Stimulated activated naive CD4-positive, alpha-beta T cell (primary cell): ENCODE results near the gene COPG2.

Experiments used
- DNase-seq, 6 experiments: peaks; one replicate each; lab custom pipeline; 2025; lab: John Stamatoyannopoulos, UW

Gene COPG2

GRCh38 chr7:130500463-130500862, 168.1 kb downstream of the COPG2 start:
- no peak for DNase-seq

- DNase-seq, result no peak
Measured at GRCh38 chr7:130494431-130494858, 174.1 kb downstream of the COPG2 start.

GRCh38 chr7:130493275-130493873, 175.2 kb downstream of the COPG2 start:
- no peak for DNase-seq

GRCh38 chr7:130492523-130493274, 175.8 kb downstream of the COPG2 start:
- peak in 1 of 6 experiments; percentile 5 for DNase-seq

DNA sequence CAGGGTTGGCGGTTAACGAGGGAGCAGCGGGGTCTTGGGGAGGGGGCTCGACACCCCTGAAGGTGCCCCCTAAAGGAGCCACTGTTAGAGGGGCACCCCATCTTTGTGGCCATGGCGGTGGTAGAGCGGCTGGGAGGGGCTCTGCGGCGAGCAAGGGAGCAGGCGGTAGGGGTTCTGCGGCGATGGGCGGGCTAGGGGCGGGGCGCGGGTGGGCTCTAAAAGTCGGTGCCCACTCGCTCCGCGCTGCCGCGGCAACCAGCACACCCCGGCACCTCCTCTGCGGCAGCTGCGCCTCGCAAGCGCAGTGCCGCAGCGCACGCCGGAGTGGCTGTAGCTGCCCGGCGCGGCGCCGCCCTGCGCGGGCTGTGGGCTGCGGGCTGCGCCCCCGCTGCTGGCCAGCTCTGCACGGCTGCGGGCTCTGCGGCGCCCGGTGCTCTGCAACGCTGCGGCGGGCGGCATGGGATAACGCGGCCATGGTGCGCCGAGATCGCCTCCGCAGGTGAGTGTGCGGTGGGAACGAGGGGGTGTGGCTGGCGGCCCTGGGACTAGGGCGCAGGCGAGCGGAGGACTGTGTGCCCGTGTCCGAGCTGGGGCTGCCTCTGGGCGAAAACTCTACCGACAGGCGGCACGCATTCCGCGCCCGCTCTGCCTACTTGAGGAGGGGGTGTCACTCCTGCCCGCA, 176.6 kb downstream of the COPG2 start, which contains the start of gene MEST:
TSS of gene MEST (plus strand) at position 245 of the 682 bp plus-strand sequence. CDS start at position 474, 229 bp downstream.
- peak in 2 of 6 experiments; percentile 2 for DNase-seq

GRCh38 chr7:130490888-130491804, 177.4 kb downstream of the COPG2 start:
- DNase-seq, result peak in 5 of 6 experiments; percentile 12 to 27 (median 15)

DNA sequence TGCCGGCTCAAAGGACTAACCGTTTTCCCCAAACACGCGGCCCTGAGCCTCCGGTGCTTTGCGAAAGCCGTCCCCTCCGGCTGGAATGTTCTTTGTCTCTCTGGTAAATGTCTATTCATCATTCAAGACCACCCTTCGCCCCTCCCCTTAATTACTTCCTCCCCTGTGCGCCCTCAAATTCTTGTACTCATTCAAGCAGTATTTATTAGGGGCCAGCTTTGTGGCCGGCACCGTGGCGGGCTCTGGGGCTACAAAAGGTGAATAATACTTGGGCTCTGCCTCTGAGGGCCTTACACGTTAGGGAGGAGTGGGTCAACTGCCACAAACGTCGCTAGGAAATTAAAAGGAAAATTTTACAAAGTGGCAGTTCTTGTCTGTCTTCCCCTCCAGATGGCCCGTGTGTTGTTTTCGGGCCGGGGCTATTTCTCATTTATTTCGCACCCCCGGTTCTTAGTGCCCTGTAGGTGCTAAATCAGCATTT, 178.2 kb downstream of the COPG2 start:
- no peak for DNase-seq

GRCh38 chr7:130489140-130489983, 179.2 kb downstream of the COPG2 start:
- DNase-seq, result no peak

DNA sequence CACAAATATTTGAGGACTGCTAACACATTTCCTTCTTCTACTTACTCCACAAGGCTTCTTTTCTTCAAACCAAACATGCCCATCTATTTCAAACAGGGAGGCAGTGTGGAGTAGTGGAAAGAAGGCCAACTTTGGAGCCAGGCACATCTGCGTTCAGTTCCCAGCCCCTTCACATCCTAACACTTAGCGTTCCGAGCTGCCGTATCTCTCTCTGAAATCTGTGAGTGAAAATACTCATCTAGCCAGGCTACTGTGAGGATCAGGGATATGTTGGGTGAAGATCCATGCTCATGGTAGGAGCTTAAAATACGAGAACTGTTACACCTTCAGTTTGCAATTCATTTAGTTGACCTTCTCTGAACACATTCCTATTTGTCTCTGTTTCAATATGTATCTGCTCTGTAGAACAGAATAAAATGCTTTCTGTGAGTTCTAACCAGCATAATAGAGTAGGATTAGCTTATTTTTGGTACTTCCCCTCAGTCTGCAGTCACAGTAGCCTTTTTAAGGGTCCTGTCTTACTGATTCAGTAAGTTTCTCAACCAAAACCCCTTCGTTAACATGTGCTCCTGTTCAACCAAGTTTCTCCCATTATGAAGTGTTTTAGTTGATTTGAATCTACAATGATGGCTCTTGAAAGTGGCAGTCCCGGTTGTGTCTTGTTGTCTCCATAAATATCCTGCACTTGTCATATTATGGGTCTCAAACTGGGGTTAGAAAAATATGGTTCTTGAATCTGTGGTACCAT, 180.0 kb downstream of the COPG2 start:
- no peak for DNase-seq

DNA sequence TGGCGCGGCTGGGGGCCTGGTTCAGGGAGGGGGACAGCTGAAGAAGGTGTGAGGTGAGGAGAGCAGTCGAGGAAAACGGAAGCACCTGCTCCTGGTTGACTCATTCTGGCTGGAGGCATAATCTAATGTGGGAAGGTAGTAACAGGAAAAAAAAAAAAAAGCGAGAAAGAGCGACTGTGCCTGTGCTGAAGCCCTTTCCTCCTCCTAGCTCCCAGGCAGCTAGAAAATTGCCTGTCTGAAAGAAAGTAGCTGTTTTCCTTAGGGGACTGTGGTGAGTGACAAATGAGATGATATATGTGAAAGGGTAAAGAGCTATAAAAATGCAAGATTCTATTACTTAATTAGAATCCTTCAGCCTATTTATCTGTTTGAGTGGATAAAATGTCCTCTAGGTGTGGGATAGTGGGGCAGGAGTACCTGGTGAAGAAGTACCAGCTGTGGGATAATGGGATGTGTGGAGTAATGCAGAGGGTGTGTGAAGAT, 181.6 kb downstream of the COPG2 start:
- DNase-seq, result no peak

DNA sequence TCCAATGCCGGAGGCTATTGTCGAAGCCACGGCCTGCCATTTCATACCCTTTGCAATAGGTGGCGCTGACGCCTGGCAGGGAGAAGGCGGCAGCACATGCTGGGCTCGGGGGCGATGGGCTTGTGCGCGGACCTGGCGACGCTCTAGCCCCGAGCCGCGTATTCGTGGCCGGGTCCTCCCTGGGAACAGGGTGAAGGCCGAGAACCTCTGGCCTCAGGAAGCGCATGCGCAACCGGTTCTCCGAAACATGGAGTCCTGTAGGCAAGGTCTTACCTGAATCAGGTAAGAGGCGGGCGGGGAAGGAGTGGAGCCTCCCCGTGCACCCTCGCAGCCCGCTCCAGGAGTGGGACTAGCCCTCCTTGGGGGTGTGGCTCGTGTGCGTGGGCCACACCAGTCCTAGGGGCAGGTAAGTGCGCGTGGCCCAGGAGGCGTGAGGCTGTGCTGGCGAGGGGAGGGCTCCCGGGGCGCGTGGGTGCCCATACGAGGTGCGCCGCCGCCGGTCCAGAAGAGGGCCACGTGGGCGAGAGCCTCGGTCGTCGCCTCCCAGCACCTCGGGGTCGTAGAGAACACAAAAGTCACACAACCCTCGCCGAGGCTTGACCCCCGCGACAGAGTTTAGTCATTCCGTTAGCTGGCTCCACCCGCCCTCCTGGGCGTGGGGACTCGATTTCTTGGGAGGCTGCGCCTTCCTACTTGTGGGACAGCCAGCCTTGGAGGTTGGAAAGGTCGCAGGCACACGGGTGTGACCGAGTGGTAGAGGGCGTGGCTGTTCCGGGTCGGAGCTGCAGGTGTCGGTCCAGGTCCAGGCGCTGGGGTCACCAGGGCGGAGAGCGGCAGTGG, 182.2 kb downstream of the COPG2 start:
- peak; percentile 33 to 84 (median 45) for DNase-seq

- DNase-seq, result no peak
Measured at GRCh38 chr7:130485734-130486113, 182.8 kb downstream of the COPG2 start.

DNA sequence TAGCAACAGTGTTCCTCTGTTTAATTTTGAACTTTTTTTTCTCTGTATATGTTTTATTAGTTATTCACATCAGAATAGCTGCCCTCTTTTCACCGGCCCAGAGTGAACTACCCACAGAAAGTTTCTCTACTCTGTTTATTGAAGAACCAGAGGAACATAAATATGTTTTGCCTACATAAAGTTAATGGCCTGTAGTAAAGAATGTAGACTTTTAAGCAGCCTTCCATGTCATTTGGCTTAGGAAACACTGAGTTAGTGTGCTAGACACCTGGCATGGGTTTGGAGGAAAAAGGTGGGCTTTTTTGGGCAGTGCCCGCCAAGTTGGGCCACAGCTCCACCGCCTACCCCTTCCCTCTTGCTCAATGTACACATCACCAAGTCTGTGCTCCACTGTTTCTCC, 185.5 kb downstream of the COPG2 start:
- DNase-seq, result no peak

GRCh38 chr7:130481898-130482297, 186.7 kb downstream of the COPG2 start:
- no peak for DNase-seq

GRCh38 chr7:130479716-130480400, 188.7 kb downstream of the COPG2 start:
- no peak for DNase-seq

- no peak for DNase-seq
Measured at GRCh38 chr7:130478991-130479390, 189.6 kb downstream of the COPG2 start.

DNA sequence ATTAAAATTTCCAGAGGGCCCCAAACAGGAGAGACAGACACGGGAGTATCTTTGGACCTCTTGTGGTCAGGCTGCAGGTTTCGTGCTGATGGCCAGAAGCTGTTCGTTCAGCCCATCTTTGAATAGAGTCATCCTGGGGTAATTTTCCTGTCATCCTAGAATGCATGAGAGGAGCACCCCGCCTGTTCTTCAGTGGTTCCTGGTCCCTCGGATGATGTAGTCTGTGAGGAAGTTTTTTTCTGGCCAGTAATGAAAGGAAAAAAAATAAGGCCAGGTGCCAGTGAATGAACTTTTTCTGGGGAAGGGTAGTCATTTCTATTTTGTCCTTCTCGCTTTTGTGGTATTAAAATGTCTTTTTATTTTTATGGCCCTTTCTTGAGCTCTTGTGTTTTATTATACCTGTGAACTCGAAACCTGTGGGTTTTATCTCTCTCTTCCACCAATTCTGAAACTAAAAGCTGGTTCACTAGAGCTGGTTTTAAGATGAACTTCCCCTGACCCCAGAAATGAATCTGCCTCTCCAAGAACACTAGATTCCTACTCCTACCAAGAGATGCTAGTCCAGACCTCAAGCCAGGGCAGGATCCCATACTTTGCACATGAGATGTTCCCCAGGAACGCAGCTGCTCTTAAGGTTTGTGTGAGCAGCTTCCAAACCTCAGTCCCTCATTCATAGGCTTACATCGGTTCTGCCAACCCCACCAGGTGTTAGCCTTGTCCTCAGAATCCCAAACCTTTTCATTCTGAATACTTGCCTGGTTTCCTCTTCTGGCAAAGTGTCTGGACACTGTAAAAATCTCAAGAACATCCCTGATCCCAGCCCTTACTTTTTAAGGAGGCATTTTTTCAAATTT, 192.0 kb downstream of the COPG2 start:
- DNase-seq, result no peak
